Midbrain (tissue), 1 donor: ENCODE data around the gene STAM2.
"Not testable (repeated sequence)": the region's sequence is repeated elsewhere in the genome, so short reads cannot be mapped to it uniquely, and the experiment has no call there.

Source experiments
- DNase-seq: peaks from one replicate; lab custom pipeline; 2025; lab: John Stamatoyannopoulos, UW

The STAM2 gene

DNA sequence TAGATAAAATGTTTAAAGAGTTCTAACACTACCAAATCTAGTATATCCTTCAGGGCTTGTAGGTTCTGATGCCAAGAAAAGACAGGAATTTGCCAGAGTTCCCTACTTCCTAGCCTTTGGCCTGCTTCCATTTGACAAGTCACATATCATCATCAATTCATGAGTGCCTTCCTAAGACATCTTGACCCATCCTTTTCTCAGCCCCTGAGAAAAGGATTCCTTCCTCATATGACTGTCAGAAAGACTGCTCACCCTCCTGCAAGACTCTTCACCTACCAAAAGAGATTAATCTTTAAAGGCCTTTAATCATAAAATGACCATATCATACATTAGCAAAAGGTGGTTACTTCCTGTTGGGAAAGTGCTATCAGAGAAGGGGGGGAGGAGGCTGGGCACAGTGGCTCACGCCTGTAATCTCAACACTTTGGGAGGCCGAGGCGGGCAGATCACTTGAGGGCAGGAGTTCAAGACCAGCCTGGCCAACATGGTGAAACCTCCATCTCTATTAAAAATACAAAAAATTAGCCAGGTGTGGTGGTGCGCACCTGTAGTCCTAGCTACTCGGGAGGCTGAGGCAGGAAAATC lies 3.3 kb downstream of the STAM2 start:
- DNase-seq = not testable (repeated sequence)

DNA sequence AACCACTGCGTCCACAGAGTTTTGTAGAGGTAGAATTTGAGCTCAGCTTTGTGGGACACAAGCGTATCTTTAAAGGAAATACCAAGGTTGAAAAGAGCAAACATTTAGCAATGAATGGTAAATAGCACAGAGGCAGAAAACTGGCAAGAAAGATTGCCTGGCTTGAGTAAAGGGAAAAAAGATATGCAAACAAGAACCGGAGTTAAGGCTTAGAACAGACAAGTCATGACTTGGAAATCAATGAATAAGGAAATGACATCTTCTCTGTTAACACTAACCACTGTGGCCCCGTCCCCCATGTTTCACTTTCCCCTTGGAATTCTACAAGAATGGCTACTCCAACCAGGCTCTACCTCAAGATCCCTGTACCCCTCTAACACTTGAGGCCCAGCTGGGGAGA lies 3.8 kb downstream of the STAM2 start:
- no peak for DNase-seq

DNA sequence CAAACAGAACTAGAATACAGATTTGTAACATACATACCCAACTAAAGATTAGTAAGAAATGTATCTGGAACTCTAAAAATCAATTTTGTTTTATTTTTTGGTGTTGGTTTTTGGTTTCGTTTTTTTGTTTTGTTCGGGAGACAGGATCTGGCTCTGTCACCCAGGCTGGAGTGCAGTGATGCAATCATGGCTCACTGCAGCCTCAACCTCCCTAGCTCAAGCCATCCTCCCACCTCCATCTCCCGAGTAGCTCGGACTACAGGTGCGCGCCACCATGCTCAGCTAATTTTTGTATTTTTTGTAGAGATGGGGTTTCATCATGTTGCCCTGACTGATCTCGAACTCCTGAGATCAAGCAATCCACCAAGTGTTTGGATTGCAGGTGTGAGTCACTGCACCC lies 6.4 kb downstream of the STAM2 start:
- not testable (repeated sequence) for DNase-seq

DNA sequence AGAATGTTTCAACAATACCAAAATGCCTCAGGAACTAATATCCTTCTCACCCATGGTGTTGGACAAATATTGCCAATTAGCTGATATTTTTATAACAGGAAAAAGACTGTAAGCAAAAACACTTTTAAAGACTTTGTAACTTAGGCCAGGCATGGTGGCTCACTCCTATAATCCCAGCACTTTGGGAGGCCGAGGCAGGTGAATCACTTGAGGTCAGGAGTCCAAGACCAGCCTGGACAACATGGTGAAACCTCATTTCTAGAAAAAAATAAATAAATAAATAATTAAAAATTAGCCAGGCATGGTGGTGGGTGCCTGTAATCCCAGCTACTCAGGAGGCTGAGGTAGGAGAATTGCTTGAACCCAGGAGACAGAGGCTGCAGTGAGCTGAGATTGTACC lies 8.1 kb downstream of the STAM2 start:
- not testable (repeated sequence) for DNase-seq

DNA sequence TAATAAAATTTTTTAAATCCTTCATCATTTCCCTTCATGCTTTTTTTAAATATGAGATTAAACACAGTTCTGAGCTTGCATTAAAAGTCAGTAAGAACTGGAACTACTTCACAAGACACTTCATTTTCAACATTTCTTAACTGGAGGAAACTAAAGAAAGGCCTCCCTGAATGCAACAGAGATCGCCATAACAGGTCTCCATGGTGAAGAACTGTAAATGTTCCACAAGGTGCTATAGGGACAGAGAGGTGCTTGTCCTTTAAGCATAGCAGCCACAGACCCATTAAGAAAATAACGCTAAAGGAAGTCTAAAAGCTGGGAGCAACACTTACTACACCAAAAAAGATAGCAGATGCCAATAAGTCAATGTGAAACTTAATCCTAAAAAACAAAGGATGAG lies 8.5 kb downstream of the STAM2 start:
- no peak for DNase-seq

DNA sequence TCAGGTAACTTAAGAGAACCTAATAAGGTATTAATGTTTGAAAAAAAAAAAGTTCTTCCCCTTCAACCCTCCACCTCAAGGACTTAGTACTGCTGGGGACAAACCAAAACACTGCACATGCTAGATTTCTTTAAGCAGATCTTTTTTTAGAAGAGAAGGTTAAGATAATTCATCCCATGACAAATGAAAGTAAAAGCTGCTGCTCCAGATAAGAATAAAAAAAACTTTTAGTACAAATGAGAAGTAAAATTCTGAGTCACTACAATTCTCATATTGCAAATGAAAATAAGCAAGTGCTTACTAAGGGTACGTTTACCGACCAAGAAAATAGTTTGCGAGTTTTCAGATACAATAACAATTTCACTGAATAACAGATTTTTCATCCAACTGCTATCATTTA lies 8.9 kb downstream of the STAM2 start:
- no peak for DNase-seq

DNA sequence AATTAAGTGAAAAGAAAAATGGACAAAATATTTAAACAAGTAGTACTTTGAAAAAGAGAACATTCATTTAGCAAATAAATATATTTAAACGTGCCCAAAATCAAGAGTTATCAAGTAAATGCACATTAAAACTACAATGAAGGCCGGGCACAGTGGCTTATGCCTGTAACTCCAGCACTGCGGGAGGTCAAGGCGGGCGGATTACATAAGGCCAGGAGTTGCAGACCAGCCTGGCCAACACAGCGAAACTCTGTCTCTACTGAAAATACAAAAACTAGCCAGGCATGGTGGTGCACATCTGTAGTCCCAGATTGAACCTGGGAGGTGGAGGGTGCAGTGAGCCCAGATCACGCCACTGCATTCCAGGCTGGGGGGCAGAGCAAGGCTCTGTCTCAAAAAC lies 9.8 kb downstream of the STAM2 start:
- DNase-seq = no peak

DNA sequence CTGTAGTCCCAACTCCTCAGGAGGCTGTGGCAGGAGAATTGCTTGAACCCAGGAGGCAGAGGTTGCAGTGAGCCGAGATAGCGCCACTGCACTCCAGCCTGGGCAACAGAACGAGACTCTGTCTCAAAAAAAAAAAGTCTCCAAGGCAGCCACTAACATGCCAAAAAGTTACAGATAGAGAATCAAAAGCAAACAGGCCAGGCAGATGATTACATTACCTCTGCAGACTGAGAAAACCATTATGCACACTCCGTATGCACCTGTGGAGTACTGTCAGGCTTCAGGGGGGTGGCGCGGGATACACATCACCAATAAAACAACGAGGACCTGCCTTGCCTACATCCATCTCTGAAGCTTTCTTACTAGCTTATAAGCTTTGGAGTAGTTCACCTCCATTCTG lies 10.3 kb downstream of the STAM2 start:
- DNase-seq = no peak

DNA sequence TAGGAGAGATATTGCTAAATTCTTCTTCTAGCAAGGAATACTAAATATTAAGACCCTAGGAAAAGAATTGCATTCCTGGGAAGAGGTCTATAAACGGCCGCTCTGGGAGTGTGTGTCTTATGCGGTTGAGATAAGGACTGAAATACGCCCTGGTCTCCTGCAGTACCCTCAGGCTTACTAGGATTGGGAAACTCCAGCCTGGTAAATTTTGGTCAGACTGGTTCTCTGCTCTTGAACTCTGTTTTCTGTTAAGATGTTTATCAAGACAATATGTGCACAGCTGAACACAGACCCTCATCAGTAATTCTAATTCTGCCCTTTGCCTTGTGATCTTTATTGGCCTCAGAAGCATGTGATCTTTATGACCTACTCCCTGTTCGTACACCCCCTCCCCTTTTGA lies 11.9 kb downstream of the STAM2 start:
- DNase-seq = not testable (repeated sequence)

DNA sequence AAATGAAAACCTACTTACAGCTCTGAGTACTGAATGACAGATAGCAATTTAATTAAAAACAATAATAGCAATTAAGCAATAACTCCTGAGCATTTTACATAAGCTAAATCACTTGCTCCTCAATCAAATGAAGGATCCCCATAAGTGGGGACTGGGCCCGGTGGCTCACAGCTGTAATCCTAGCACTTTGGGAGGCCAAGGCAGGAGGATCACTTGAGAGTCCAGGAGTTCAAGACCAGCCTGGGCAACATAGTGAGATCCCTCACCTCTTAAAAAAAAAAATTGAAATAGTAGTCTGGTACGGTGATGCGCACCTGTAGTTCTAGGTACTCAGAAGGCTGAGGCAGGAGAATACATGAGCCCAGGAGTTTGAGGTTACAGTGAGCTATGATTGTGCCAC lies 13.4 kb downstream of the STAM2 start:
- DNase-seq = no peak

DNA sequence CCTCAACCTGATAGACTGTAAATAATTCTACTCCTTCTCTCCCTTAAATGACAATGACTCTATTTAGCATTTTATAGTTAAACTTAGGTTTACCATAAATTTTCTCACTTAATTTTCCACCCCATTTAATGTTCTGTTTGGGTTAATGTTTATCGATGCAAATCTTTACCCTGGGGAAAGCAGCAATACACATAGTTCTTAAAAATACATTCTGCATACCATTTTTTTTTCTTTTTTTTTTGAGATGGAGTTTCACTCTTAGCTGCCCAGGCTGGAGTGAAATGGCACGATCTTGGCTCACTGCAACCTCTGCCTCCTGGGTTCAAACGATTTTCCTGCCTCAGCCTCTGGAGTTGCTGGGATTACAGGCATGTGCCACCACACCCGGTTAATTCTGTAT lies 14.0 kb downstream of the STAM2 start:
- DNase-seq = no peak

DNA sequence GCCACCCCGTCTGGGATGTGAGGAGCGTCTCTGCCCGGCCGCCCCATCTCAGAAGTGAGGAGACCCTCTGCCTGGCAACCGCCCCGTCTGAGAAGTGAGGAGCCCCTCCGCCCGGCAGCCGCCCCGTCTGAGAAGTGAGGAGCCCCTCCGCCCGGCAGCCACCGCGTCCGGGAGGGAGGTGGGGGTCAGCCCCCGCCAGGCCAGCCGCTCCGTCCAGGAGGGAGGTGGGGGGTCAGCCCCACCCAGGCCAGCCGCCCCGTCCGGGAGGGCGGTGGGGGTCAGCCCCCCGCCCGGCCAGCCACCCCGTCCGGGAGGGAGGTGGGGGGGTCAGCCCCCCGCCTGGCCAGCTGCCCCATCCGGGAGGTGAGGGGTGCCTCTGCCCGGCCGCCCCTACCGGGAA lies 15.2 kb downstream of the STAM2 start:
- not testable (repeated sequence) for DNase-seq

DNA sequence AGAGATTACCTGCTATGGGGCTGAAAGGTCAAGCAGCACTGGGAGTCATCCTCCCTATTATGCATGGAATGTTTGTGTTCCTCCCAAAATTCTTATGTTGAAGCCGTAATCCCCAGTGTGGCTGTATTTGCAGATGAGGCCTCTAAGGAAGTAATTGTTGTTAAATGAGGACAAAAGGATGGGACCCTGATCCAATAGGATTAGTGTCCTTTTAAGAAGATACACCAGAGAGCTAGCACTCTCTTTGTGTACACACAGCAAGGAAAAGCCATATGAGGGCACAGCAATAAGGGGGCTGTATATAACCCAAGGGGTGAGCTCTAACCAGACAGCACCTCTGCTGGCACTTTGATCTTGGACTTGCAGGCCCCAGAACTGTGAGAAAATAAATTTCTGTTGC lies 18.3 kb downstream of the STAM2 start:
- DNase-seq = no peak

DNA sequence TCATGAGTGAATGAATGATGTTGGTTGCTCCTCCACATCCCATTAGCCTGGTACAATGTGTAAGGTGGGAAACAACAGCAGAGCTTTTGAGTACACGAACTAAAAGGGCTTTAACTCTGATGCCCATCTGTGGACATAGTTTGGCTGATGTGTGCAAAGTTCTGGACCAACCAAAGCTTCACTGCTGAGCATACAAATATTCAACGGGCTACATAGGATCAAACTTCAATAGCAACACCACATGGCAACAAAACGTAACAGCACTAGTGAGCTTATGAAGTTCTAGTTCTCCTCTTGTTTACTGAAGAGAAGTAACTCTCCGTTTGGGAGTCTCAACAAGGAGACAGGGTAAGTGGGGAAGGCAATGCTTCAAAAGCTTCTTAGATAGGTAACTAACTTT lies 20.4 kb downstream of the STAM2 start:
- no peak for DNase-seq

DNA sequence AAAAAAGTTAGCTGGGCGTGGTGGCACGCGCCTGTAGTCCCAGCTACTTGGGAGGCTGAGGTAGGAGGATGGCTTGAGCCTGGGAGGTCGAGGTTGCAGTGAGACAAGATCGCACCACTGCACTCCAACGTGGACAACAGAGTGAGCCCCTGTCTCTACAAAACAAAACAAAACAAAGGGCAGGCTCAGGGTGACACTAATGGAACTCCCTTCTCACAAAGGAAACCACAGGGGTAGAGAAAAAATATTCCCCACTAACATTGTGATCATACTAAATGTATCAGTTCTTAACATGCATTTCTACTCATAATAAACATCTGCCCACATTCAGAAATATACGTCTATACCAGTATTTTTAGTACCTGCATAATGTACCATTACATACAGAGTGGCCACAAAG lies 21.1 kb downstream of the STAM2 start:
- no peak for DNase-seq

DNA sequence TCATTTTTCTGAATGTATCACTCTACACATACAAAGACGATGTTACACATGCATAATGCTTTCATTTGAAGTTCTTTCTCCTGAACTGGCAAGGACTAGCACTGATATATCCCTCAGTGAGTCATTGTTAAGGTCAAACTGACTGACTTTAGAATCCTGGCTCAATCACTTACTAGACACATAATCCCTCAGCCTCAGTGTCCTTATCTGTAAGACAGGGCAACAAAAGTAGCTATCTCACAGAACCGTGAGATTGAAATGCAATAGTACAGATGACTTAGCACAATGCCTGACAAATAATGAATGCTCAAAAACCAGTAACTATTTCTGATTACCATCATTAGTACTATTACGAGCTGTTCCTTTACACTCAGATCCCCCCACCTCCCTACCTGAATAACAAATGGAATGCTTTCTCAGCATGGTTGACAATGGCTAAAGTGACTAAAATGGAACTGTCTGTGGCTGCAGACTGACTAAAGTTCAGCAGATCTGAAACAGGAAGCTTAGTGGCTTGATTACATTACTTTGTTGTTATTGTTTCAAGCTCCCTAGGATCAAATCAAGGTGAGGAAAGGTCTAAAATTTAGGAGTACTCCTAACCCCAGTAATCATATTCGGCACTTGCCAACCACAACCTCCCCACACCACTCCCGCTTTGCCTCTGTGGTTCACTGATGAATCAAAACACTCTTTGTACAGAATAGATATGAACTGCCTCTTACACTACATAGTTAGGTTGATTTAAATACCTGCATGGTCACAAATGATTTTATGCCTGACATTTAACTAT lies 40.9 kb downstream of the STAM2 start:
- DNase-seq = no peak

DNA sequence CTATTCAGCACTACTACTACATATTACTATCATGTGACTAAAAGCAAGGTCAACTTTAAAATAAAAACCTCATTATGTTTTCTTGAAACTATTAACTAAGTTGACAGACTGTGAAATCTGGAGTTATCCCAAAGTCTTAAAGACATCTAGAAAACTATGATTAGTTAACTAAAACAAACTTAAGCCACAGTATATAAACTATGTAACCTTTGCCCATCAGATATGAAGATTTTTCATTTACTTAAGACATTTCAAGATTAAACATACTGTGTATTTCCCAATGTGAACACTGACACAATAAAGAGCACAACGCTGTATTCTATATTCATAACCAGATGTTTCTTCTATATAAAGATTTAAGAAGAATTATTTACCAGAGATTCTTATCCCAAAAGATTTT lies 43.3 kb downstream of the STAM2 start:
- DNase-seq = no peak

DNA sequence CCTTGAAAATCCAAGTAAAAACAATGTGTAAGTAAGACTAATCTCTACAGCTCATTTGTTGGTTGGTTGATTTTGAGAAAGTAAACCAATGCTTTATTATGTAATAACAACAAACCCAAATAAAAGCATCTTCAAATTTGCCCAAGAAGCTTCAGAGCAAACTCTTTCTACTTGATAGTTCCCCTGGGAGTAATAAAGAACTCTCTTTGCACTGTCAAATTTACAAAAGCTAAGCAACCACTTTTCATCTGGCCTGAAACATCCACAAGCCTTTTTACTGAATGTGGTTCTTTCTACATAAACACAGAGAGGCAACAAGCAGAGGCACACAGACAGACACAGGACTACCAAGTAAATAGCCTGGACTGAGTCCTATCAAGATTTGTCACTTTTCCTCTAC lies 47.9 kb downstream of the STAM2 start:
- DNase-seq = no peak

DNA sequence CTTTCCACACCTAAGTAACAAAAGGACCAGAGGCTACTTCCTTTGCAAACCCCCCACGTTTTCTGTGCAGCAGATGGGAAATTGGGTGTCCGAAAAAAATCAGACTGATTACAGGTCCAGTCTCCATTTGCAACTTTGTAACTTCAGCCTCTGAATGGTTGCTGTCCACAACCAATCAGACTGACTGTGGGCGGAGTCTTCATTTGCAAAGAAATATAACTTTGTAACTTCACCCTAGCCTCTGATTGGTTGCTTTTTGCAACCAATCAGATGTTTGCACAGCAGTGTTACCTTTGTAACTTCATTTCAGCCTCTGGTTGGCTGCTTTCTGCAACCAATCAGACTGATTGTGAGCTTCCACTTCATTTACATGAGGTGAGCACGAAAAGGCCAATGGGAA lies 48.9 kb downstream of the STAM2 start:
- DNase-seq = no peak

DNA sequence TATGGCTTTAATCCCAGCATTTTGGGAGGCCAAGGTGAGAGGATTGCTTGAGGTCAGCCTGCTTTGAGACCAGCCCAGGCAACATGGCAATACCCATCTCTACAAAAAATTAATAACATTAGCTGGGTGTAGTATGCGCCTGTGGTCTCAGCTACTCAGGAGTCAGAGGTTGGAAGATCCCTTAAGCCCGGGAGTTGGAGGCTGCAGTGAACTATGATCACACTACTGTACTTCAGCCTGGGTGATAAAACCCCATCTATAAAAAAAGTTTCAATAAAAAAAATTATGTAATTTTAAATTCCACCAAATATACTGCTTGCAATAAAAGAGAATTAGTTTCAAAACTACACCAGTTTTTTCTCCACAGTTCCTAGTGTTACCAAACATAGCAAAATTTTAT lies 53.4 kb downstream of the STAM2 start:
- DNase-seq = no peak

DNA sequence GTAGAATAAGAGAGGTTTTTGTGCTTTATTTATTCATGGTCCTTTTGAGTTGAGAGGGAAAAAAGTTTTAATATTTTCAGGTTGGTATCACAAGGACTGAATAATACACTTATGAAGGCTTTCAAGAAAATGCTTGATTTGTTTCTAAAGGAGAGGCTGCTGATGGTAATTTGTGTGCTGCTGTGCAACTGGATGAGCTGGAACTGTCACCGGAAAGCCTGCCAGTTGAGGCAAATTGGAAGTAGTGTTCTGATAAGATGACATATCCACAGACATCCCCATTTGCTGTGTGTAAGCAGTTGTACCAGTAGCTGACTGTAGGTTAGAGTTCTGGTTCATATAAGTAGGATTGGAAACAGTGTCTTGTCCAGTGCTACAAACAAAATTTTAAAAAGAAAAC lies 55.1 kb downstream of the STAM2 start:
- DNase-seq = no peak

DNA sequence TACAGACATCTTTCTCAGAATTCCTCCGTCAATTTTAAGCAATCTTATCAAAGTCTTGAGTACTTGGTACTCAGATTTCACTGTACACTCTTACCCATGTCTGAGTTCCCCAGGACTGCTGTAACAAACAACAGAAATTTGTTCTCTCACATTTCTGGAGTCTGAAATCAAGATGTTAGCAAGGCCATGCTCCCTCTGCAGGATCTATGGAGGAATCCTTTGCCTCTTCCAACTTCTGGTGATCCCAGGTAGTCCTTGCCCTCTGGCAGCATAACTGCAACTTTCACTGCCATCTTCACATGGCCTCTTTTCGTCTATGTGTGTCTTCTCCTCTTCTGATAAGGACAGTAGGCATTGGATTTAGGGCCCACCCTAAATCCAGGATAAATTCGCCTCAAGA lies 59.6 kb downstream of the STAM2 start:
- no peak for DNase-seq

DNA sequence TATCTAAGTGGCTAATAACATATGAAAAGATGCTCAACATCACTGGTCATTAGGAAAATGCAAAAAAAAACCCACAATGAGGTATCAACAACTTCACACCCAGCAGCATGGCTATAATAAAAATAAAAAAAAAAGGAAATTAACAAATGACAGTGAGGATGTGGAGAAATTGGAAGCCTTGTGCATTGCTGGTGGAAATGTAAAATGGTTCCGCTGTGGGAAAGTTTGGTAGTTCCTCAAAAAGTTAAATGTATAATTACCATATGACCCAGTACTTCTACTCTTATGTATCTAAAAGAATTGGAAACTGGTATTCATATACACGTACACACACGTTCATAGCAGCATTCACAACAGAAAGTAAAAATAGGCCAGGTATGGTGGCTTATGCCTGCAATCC lies 61.2 kb downstream of the STAM2 start:
- no peak for DNase-seq

DNA sequence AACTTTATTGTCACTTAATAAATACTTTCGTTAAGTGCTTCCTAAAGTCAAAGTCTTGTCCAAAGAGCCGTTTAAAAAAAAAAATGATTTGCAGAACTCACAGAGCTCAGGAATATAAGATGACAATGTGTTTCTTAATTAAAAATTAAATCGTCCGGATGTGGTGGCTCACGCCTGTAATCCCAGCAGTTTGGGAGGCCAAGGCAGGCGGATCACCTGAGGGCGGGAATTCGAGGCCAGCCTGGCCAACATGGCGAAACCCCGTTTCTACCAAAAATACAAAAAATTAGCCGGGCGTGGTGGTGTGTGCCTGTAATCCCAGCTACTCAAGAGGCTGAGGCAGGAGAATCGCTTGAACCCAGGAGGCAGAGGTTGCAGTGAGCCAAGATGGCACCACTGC lies 68.4 kb downstream of the STAM2 start:
- not testable (repeated sequence) for DNase-seq
